Bronchial epithelial cell (primary cell): Measurements from ENCODE around the gene TRPV5. TPM values are rescaled to one million over a fixed set of nuclear protein-coding genes. Genes with fewer than 3 reads are reported as not detected.

Experiments
- DNase-seq: peaks from one replicate; pipeline ENCODE4 v3.0.0-alpha.2; 2010; ENCODE audit warnings: low read depth
- FAIRE-seq: peaks from 2 replicates; lab custom pipeline; 2011; peaks lifted over from hg19 to GRCh38; lab: Jason Lieb, UNC
- H3K27me3 ChIP-seq: 2 replicates; pipeline ENCODE4 v1.5.1; 2011; ENCODE audit warnings: low read length; ENCODE audit not compliant: control insufficient read depth, insufficient read depth
- H3K36me3 ChIP-seq: 2 replicates; pipeline ENCODE4 v1.5.1; 2011; ENCODE audit warnings: low read length; ENCODE audit not compliant: control insufficient read depth, insufficient read depth
- H3K4me3 ChIP-seq: 2 replicates; pipeline ENCODE4 v1.5.1; 2011; ENCODE audit warnings: mild to moderate bottlenecking, low read depth, low read length, control low read depth
- total RNA-seq: library from RNA; depleted of rRNA; stranded (reverse); fragments of >200 nt; gene quantifications from 2 replicates; pipeline ENCODE4 v1.2.1, GENCODE V29; 2014
- TF ChIP-seq, protein P1 (sequence below): IDR thresholded peaks from 2 replicates; pipeline ENCODE4 v1.5.1; 2011; ENCODE audit warnings: mild to moderate bottlenecking, moderate library complexity, low read length, control low read depth, inconsistent platforms; ENCODE audit not compliant: insufficient read depth, severe bottlenecking

Gene TRPV5
- total RNA-seq, 1 donor from 2014 or later, result not detected

DNA sequence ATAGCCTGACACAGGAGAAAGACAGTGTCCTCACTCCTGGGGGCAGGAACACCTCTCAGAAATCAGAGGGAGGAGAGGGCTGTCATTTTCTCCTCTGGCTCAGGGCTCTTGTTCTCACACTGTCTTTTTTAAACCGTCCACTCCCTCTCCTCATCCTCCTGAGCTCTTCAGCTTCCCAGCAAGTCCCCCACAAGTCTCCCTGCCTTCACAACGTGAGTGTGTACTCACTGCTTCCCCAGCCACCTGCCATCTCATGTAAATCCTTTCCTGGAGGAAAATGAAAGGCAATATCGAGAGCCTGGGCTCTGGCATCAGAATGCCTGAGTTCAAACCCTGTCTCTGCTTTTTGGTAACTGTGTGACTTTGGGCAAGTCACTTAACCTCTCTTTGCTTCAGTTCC, 11.5 kb upstream of the TRPV5 start:
- Histone ChIP-seq H3K4me3 (no peak overlapping the region), H3K27me3 (no peaks in the 10 kb centered on the region), H3K36me3 (no peaks in the 10 kb centered on the region)
- FAIRE-seq, result no peak
- TF ChIP-seq, protein P1, sequence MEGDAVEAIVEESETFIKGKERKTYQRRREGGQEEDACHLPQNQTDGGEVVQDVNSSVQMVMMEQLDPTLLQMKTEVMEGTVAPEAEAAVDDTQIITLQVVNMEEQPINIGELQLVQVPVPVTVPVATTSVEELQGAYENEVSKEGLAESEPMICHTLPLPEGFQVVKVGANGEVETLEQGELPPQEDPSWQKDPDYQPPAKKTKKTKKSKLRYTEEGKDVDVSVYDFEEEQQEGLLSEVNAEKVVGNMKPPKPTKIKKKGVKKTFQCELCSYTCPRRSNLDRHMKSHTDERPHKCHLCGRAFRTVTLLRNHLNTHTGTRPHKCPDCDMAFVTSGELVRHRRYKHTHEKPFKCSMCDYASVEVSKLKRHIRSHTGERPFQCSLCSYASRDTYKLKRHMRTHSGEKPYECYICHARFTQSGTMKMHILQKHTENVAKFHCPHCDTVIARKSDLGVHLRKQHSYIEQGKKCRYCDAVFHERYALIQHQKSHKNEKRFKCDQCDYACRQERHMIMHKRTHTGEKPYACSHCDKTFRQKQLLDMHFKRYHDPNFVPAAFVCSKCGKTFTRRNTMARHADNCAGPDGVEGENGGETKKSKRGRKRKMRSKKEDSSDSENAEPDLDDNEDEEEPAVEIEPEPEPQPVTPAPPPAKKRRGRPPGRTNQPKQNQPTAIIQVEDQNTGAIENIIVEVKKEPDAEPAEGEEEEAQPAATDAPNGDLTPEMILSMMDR, result no peak
- DNase-seq, result no peak

DNA sequence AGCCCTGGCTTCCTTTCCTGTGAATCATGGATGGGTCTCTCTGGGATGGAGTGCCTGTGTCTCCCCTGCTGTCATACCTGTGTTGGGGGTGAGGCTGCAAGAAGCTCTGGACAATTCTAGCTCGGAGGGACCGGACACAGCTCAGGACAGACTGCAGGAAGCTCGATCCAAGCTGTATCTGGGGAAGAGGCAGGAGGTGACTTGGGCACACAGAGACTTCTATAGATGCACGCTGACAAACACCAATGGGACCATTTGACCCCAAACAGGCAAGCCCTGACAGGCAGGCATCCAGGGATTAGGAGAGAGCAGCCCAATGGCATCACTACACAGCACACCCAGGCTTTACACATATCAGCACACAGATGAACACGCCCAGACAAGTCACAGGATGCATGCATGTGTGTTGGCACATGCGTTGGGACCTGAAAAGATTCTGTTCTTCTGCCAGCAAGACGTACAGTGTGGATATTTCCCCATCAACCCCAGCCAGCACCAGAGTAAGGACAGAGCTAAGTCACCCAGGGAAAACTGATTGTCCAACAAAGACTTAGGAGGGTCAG, 10.2 kb upstream of the TRPV5 start:
- TF ChIP-seq, protein P1, result no peak
- FAIRE-seq (peak; percentile 96), DNase-seq (peak; percentile 97)
- no peak overlapping the region for H3K4me3 ChIP-seq
- no peaks in the 10 kb centered on the region for H3K36me3 ChIP-seq
- no peaks in the 10 kb centered on the region for H3K27me3 ChIP-seq

DNA sequence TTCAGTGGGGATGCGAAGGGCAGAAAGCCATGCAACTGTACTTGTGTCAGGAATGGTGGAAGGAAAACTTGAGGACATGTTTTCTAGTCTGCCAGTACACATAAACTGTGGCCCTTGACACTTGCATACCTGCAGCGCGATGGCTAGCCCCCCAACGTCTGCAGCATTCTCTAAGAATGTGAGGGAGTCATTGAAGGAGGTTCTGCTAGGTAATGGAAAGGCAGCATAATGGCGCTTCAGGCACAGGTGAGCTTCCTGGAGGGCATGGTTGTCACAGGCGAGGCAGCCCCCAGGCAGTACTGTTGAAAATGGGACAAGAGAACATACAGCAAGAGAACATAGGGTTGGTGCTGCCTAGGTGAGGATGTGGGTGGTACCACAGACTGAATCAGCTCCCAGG, 9.2 kb upstream of the TRPV5 start:
- TF ChIP-seq, protein P1, result no peak
- H3K27me3 ChIP-seq, result no peaks in the 10 kb centered on the region
- FAIRE-seq, result no peak
- no peak overlapping the region for H3K4me3 ChIP-seq
- DNase-seq, result no peak
- no peaks in the 10 kb centered on the region for H3K36me3 ChIP-seq

DNA sequence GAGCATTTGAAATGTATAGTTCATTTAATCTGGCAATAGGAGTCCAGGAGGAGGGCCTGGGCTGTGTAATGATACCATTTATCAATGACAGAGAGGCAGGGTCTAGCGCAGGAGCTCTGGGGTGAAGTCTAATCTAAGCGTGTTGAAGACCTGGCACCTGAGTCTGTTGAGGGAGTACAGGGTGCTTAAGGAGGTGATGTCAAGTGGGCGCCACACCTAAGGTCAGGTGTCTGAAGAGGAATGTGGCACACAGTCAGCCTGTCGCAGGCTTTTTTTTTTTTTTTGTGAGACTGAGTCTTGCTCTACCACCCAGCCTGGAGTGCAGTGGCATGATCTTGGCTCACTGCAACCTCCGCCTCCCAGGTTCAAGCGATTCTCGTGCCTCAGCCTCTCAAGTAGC, 8.0 kb upstream of the TRPV5 start:
- FAIRE-seq, result no peak
- Histone ChIP-seq H3K27me3 (no peaks in the 10 kb centered on the region), H3K36me3 (no peaks in the 10 kb centered on the region), H3K4me3 (no peak overlapping the region)
- DNase-seq, result no peak
- TF ChIP-seq, protein P1, result no peak

DNA sequence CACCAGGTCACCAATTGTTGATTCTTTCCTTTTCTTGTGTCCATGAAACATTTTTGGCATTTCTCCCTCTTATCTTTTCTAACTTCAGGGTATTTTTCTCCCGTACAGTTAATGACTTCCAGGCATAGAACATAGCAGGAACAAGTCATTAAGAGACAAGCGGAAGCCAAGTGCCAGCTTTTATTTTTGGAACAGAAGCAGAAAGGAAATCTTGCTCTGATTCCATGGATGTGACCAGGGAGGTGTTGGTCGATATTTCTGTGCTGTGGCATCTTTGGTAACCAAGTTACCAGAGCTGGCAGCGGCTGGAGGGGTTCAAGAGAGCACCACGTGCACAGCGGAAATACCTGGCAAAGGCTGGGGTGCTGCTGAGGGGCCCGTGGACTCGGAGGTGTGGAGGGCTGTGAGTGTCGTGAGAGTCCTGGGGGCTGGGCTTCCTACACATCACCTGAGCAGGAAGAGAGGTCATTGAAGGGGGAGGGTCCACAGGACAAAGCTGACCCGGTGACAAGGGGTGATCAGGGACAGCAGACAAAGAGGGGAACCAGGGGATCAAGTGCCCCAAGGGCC, 7.5 kb upstream of the TRPV5 start:
- H3K4me3 ChIP-seq, result no peak overlapping the region
- TF ChIP-seq, protein P1, result no peak
- H3K27me3 ChIP-seq, result no peaks in the 10 kb centered on the region
- FAIRE-seq, result no peak
- no peak for DNase-seq
- H3K36me3 ChIP-seq, result no peaks in the 10 kb centered on the region
